Measurements from ENCODE around the gene SERPINA9.
A peak's percentile ranks its signal among the peaks of the same experiment; 100 is the strongest.

Gene SERPINA9

GRCh38 chr14:94465042-94465441 is 11.0 kb downstream of the SERPINA9 start:
- no peak overlapping the region for H3K4me3 ChIP-seq

DNA sequence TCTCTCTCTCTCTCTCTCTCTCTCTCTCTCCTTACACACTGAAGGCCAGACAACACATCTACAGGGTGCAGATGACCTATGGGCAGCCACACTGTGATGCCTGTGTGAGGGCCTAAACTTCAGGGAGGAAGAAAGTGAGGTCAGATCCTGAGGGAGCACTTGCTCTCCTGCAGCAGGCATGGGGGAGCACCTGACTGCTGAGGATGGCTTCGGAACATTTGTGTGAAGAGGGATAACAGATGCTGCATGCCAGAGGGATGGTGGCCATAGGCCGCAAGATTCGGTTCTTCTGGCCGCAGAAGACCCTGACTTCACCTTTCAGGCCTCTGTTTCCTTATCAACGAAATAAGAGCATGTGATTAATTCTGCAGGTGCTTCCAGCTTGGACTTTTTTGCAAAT is 11.7 kb downstream of the SERPINA9 start:
- Histone ChIP-seq H3K27ac (no peak overlapping the region), H3K4me3 (no peak overlapping the region)

More at GRCh38 chr14:94465042-94465441, 11.0 kb downstream of the SERPINA9 start:
- no peak overlapping the region for H3K27ac ChIP-seq

DNA sequence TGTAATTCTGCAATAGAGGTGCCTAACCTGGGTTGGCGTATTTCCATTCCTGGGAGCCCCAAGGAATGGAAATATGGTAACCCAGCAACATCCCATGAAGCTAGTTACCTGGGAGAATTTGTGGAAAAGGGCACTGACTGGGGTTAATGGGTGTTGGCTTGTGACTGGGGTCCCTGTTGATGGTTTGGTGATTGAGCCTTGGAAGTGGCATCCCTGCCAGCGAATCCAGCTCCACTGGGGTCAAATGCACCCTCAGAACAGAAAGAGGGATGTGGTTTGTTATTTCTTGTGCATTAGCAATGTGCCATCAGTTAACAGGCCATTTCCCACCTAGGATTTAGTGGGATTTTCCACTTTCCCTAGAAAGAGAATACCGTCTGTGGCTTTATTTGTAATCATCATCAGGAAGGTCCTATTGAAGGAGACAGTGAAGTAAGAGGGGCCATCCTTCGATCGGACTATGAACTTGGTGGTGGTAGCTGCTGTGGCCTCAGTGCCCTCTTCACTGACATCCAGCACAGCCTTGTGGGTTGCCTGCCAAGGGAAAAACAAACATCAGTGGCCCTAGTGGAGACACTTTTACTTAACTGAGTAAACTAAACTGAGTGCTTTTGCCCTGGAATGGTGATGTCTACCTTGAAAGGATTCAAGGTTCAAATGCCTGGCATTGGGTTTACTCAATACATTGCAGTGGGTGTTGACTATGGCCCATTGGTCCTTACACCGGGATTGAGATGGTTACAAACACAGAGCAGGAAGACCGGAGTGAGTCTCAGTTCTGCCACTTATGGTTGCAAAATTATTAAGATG is 13.0 kb downstream of the SERPINA9 start:
- H3K27ac ChIP-seq = no peak overlapping the region
- no peak overlapping the region for H3K4me3 ChIP-seq

GRCh38 chr14:94462219-94462551 is 13.8 kb downstream of the SERPINA9 start:
- H3K27ac ChIP-seq = no peak overlapping the region
- no peak overlapping the region for H3K4me3 ChIP-seq

DNA sequence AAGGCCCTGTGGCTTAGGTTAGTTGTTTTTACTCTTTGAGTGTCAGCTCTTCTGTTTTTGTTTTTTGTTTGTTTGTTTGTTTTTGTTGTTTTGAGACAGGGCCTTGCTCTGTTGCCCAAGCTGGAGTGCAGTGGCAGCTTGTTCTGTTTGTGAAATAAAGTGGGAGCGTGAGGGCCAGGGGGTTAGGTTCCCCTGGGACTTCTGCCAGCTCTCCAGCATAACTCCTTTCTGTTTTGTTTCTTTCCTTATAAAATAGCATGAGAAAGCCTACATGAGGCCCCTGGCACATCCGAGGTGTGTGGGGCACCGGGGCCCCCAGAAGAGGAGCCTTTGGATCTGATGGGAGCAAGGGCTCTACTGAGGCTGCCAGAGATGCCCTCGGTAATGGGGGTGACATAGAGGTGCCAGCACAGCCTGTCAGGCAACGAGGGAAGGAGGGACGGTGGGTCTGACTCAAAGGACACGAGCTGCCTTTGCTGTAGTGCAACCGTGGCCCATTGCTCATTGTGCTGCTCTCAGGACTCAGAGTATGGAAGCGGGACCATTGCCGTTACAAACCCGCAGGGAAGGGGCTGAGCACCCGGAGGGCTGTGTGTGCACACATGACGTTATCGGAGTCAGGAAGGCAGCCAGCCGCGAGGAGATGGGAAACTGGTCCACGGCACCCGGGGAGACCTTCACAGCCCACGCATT is 14.3 kb downstream of the SERPINA9 start:
- no peak overlapping the region for H3K4me3 ChIP-seq
- no peak overlapping the region for H3K27ac ChIP-seq

DNA sequence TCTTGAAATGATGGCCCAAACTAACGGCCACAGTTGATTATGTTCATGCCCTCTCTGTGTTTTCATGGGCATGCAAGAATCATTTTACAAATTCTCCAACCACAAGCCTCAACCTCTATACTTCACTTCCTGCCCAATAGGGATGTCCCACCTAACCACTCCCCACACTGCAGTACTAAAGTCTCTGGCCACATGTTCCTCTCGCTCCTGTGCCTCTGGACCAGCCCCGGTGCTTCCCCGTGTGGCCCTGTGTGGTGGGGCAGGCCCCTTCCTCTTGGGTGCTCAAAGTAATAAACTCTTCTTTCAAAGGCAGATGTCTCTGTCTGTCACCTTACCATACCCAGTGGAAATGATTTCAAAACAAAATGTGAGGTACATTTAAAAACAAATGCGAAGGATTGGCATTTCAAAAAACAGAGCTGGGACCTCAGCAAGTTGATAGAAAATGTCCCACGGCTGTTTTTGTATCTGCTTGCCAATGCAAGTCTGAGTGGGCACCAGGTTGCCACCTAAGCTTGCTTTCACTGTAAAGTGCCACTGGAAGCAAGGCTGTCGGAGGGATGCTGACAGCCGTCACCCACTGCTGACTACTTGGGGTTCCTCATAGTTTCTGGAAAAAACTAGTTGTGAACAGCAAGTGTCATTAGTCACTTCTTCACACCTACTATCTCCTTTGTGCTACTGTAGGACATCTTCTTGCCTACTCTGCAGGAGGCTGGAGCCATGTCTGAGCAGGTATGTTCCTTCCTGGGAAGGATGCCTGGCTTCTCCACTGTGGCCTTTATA is 15.2 kb downstream of the SERPINA9 start:
- no peak overlapping the region for H3K4me3 ChIP-seq
- H3K27ac ChIP-seq = no peak overlapping the region

- H3K27ac ChIP-seq = peak overlapping the region in 2 of 21 experiments; percentile 2 to 60
- H3K4me3 ChIP-seq = no peak overlapping the region
Measured at GRCh38 chr14:94458558-94459205, 17.3 kb downstream of the SERPINA9 start.

GRCh38 chr14:94458096-94458495 is 17.9 kb downstream of the SERPINA9 start:
- no peak overlapping the region for H3K4me3 ChIP-seq
- peak overlapping the region in 2 of 21 experiments; percentile 2 to 60 for H3K27ac ChIP-seq

- H3K27ac ChIP-seq = no peak overlapping the region
- H3K4me3 ChIP-seq = no peak overlapping the region
Measured at GRCh38 chr14:94455928-94456327, 20.1 kb downstream of the SERPINA9 start.

GRCh38 chr14:94451826-94452225 is 24.2 kb downstream of the SERPINA9 start:
- no peak overlapping the region for H3K4me3 ChIP-seq
- no peak overlapping the region for H3K27ac ChIP-seq

GRCh38 chr14:94451091-94451771 is 24.8 kb downstream of the SERPINA9 start:
- Histone ChIP-seq H3K27ac (no peak overlapping the region), H3K4me3 (no peak overlapping the region)

DNA sequence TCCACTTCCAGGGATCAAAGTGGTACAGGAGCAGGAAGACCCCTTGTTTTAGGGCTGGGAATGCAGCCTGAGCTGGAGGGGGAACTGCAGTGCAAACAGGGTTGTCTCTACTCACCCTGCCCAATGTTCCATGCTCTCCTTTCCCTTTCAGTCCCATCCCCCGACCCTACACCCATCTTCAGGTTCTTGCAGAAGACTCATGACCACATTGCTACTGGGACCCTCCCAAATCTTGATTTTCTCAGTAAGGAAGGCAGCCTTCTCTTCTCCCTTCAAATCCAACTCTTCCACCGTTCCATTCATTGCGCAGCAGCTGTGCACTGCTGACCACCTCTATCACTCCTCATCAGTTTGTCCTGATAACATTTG is 25.3 kb downstream of the SERPINA9 start:
- no peak overlapping the region for H3K4me3 ChIP-seq
- H3K27ac ChIP-seq = no peak overlapping the region

GRCh38 chr14:94449930-94450329 is 26.1 kb downstream of the SERPINA9 start:
- no peak overlapping the region for H3K4me3 ChIP-seq
- no peak overlapping the region for H3K27ac ChIP-seq

- Histone ChIP-seq H3K4me3 (no peak overlapping the region), H3K27ac (peak overlapping the region in 6 of 21 experiments; percentile 10 to 73 (median 50))
Measured at GRCh38 chr14:94448071-94448808, 27.8 kb downstream of the SERPINA9 start.

DNA sequence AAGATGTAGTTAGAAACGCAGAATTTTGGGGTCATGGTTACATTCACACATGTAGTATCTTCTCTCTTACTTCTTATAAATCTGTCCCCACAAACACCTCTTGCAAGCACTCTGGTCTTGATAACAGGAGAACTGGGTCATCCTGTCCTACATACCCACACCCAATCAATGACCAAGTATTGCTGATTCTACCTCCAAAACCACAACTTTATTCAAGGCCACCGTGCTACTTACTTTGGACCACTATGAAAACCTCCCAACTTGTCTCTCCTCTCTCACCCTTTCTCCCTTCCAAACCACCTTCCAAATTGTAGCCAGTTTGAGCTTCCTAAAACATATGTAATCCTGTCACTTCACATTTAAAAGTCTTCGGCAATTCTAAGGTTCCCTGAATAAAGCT is 28.8 kb downstream of the SERPINA9 start:
- Histone ChIP-seq H3K4me3 (no peak overlapping the region), H3K27ac (peak overlapping the region in 4 of 21 experiments; percentile 7 to 47 (median 26))

DNA sequence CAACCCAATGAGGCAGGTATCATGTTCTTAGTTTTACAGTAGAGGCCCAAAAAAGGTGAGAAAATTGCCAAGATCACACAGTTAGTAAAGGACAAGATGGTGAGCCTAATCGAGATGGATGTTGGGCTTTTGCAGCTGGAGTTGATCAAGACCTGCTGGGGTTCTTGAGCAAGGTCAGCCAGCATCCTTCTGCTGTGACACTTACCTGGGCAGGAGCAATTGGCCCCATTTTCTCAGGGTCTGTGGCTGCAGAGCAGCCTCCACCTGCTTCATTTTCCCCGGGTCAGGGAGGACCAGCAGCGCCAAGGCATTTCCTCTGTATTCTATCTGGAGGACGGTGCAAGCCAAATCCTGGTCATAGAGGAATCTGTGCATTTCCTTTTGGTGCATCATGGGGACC is 29.9 kb downstream of the SERPINA9 start:
- Histone ChIP-seq H3K27ac (no peak overlapping the region), H3K4me3 (no peak overlapping the region)

- Histone ChIP-seq H3K27ac (no peak overlapping the region), H3K4me3 (no peak overlapping the region)
Measured at GRCh38 chr14:94445003-94445402, 31.0 kb downstream of the SERPINA9 start.

DNA sequence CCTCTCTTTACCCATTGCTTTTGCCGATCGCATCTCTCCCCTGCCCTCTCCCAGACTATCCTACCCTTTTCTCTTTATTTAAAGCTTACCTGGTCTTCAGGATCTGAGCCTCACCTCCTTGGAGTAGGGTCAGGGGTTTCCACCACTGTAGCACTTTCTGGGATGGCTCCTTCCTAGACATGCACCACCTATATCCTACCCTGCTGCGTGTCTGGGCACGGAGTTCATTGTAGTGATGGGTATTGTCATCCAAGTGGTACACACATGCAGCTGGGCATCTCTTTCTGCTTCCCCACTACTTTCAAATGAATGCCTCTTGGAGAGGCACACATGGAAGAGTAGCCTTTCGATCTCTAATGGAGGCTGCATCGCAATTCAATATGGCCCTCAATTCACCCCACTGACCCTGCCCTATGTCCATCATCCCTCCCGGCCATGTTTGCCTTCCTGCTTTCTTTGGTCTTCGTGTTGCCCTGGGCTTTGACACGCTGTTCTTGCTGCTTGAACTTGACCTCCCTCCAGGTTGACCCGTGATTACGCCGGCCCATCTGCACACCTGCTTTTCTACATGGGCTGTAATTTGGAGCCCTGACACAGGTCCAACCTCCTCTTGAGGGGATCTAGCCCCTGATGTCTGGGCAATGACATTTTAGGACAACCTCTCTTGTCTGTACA is 34.3 kb downstream of the SERPINA9 start:
- H3K4me3 ChIP-seq = no peak overlapping the region
- no peak overlapping the region for H3K27ac ChIP-seq
